Liver (tissue), 9 donors: ENCODE data around the gene RASL11A. TPM values are rescaled to one million over a fixed set of nuclear protein-coding genes. Genes with fewer than 3 reads are reported as not detected.

Experiments
- DNase-seq: peaks from one replicate; pipeline ENCODE4 v3.0.0-alpha.2; 2017; ENCODE audit warnings: low spot score
- H3K27ac ChIP-seq, 2 donors: one replicate each; pipeline ENCODE4 v1.7.0; 2013; ENCODE audit warnings: inconsistent platforms in 2 of 2, low read length in 2 of 2, control low read depth in 1 of 2, low read depth in 1 of 2, mild to moderate bottlenecking in 1 of 2
- H3K27me3 ChIP-seq, 4 donors: one replicate each; pipeline versions ENCODE4 v1.6.1 to v1.7.0; 2013; ENCODE audit warnings: low read length in 3 of 4, inconsistent platforms in 1 of 4, mild to moderate bottlenecking in 1 of 4, moderate library complexity in 1 of 4; ENCODE audit not compliant: control insufficient read depth in 4 of 4, insufficient read depth in 4 of 4
- H3K36me3 ChIP-seq, 4 donors: one replicate each; pipeline versions ENCODE4 v1.6.1 to v1.7.0; 2013; ENCODE audit warnings: low read length in 3 of 4, mild to moderate bottlenecking in 3 of 4, low read depth in 1 of 4, moderate library complexity in 1 of 4; ENCODE audit not compliant: control insufficient read depth in 4 of 4, insufficient read depth in 3 of 4
- H3K4me1 ChIP-seq, 4 donors: one replicate each; pipeline versions ENCODE4 v1.6.1 to v1.7.0; 2013; ENCODE audit warnings: low read length in 3 of 4, mild to moderate bottlenecking in 3 of 4, moderate library complexity in 1 of 4; ENCODE audit not compliant: control insufficient read depth in 4 of 4, insufficient read depth in 4 of 4
- H3K4me3 ChIP-seq, 3 donors: one replicate each; pipeline versions ENCODE4 v1.6.1 to v1.7.0; 2013; ENCODE audit warnings: low read length in 3 of 3, control low read depth in 1 of 3, low read depth in 1 of 3, mild to moderate bottlenecking in 1 of 3
- H3K9ac ChIP-seq, 2 donors: one replicate each; pipeline ENCODE4 v1.7.0; 2013; ENCODE audit warnings: low read length in 2 of 2, mild to moderate bottlenecking in 2 of 2, moderate library complexity in 2 of 2, control low read depth in 1 of 2, low read depth in 1 of 2
- H3K9me3 ChIP-seq, 4 donors: one replicate each; pipeline versions ENCODE4 v1.6.1 to v1.7.0; 2013; ENCODE audit warnings: low read length in 3 of 4; ENCODE audit not compliant: control insufficient read depth in 4 of 4
- EGR1 ChIP-seq, 2 donors: IDR thresholded peaks; 2 replicates each; pipeline ENCODE4 v1.6.1; 2016 to 2018; ENCODE audit warnings: antibody characterized with exemption in 2 of 2, low read depth in 2 of 2
- FOXA1 ChIP-seq: IDR thresholded peaks from 2 replicates; pipeline ENCODE4 v1.6.1; 2016; ENCODE audit warnings: antibody characterized with exemption
- FOXA2 ChIP-seq: IDR thresholded peaks from 2 replicates; pipeline ENCODE4 v1.6.1; 2016; ENCODE audit warnings: antibody characterized with exemption
- GABPA ChIP-seq, 2 donors: IDR thresholded peaks in 1 of 2; conservative IDR thresholded peaks in 1 of 2; 2 replicates each; pipeline ENCODE4 v1.6.1; 2016; ENCODE audit warnings: antibody characterized with exemption in 2 of 2, mild to moderate bottlenecking in 1 of 2, moderate library complexity in 1 of 2
- HNF4A ChIP-seq, 2 donors: conservative IDR thresholded peaks; 2 replicates each; pipeline ENCODE4 v1.6.1; 2016; ENCODE audit warnings: antibody characterized with exemption in 2 of 2, mild to moderate bottlenecking in 2 of 2
- HNF4G ChIP-seq: IDR thresholded peaks from 2 replicates; pipeline ENCODE4 v1.6.1; 2016; ENCODE audit warnings: antibody characterized with exemption
- JUND ChIP-seq, 2 donors: IDR thresholded peaks; 2 replicates each; pipeline ENCODE4 v1.6.1; 2016; ENCODE audit warnings: antibody characterized with exemption in 2 of 2
- MAX ChIP-seq: IDR thresholded peaks from 2 replicates; pipeline ENCODE4 v1.6.1; 2016; ENCODE audit warnings: antibody characterized with exemption
- NR2F2 ChIP-seq: IDR thresholded peaks from 2 replicates; pipeline ENCODE4 v1.6.1; 2016; ENCODE audit warnings: antibody characterized with exemption
- RAD21 ChIP-seq, 2 donors: IDR thresholded peaks; 2 replicates each; pipeline ENCODE4 v1.6.1; 2016; ENCODE audit warnings: antibody characterized with exemption in 2 of 2, mild to moderate bottlenecking in 2 of 2
- RXRA ChIP-seq, 2 donors: IDR thresholded peaks; 2 replicates each; pipeline ENCODE4 v1.6.1; 2017 to 2018; ENCODE audit warnings: antibody characterized with exemption in 2 of 2, mild to moderate bottlenecking in 1 of 2
- SP1 ChIP-seq: IDR thresholded peaks from 2 replicates; pipeline ENCODE4 v1.6.1; 2018; ENCODE audit warnings: antibody characterized with exemption, mild to moderate bottlenecking
- TAF1 ChIP-seq: conservative IDR thresholded peaks from 2 replicates; pipeline ENCODE4 v1.6.1; 2016; ENCODE audit warnings: antibody characterized with exemption, mild to moderate bottlenecking
- YY1 ChIP-seq: IDR thresholded peaks from 2 replicates; pipeline ENCODE4 v1.6.1; 2016; ENCODE audit warnings: antibody characterized with exemption, mild to moderate bottlenecking
- ZBTB33 ChIP-seq: IDR thresholded peaks from 2 replicates; pipeline ENCODE4 v1.6.1; 2016; ENCODE audit warnings: antibody characterized with exemption
- polyA plus RNA-seq, 2 donors: library from polyadenylated mRNA; stranded (reverse) in 1 of 2; unstranded in 1 of 2; fragments of 200-250 nt in 1 of 2; fragments of >200 nt in 1 of 2; fragmentation: Nextera tagmentation in 1 of 2; extraction: Ambion mirVana in 1 of 2; gene quantifications; one replicate each; pipeline versions ENCODE4 v1.2.1 to v1.2.3, GENCODE V29; 2013 to 2015
- total RNA-seq, 2 donors: library from RNA; depleted of rRNA; stranded (reverse); fragments of >200 nt; gene quantifications; one replicate each; pipeline ENCODE4 v1.2.3, GENCODE V29; 2014
- TF ChIP-seq, protein P1 (sequence below): IDR thresholded peaks from 2 replicates; pipeline ENCODE4 v1.6.1; 2016; ENCODE audit warnings: antibody characterized with exemption
- TF ChIP-seq, protein P2 (sequence below): IDR thresholded peaks from 2 replicates; pipeline ENCODE4 v1.6.1; 2016; ENCODE audit warnings: antibody characterized with exemption, mild to moderate bottlenecking
- TF ChIP-seq, protein P3 (sequence below): fragments of 150-350 bp; IDR thresholded peaks from 2 replicates; pipeline ENCODE4 v1.5.1; 2017; ENCODE audit warnings: improper control_type of control experiment, low read depth, low read length; ENCODE audit not compliant: missing input control
- donor health status: healthy.
- donor health status: healthy.
- donor health status: healthy.
- donor health status: healthy.
- donor health status: healthy.

Gene RASL11A
- total and polyA plus RNA-seq, 4 donors, result 2.5 to 5.6 (median 4.0) TPM

DNA sequence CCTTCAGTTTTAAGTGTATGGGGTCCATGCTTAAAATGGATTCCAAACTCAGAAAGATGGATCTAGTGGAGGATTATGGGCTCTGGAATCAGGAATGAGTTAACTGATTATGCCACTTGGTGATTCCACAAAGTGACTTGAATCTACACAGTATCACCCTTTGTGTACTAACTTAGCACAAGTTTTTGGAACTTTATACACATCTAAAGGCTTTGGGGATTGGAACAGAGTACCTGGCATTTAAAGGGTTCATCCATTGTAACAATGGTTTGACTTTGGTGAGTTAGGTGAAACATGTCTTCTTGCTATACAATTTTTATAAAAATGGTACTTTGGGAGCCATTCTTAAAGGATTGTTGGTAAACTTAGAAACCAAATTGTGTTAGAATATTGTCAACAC, 18.2 kb upstream of the RASL11A start:
- no peaks in the 10 kb centered on the region for H3K27me3 ChIP-seq
- TF ChIP-seq TAF1 (no peak), FOXA1 (no peak), RXRA (IDR thresholded peaks at IDR 0.05) (no peak), JUND (IDR thresholded peaks at IDR 0.05) (no peak), NR2F2 (no peak), RAD21 (IDR thresholded peaks at IDR 0.05) (no peak), YY1 (no peak), HNF4G (no peak), FOXA2 (no peak), EGR1 (IDR thresholded peaks at IDR 0.05; ENCODE audit: low read depth in 2 of 2) (no peak), ZBTB33 (no peak), SP1 (no peak), HNF4A (conservative IDR thresholded peaks at IDR 0.05) (no peak), MAX (no peak), GABPA (IDR thresholded peaks at IDR 0.05 in 1 of 2, conservative IDR thresholded peaks at IDR 0.05 in 1 of 2) (no peak)
- TF ChIP-seq, protein P1, sequence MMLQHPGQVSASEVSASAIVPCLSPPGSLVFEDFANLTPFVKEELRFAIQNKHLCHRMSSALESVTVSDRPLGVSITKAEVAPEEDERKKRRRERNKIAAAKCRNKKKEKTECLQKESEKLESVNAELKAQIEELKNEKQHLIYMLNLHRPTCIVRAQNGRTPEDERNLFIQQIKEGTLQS, result no peak
- TF ChIP-seq, protein P2, sequence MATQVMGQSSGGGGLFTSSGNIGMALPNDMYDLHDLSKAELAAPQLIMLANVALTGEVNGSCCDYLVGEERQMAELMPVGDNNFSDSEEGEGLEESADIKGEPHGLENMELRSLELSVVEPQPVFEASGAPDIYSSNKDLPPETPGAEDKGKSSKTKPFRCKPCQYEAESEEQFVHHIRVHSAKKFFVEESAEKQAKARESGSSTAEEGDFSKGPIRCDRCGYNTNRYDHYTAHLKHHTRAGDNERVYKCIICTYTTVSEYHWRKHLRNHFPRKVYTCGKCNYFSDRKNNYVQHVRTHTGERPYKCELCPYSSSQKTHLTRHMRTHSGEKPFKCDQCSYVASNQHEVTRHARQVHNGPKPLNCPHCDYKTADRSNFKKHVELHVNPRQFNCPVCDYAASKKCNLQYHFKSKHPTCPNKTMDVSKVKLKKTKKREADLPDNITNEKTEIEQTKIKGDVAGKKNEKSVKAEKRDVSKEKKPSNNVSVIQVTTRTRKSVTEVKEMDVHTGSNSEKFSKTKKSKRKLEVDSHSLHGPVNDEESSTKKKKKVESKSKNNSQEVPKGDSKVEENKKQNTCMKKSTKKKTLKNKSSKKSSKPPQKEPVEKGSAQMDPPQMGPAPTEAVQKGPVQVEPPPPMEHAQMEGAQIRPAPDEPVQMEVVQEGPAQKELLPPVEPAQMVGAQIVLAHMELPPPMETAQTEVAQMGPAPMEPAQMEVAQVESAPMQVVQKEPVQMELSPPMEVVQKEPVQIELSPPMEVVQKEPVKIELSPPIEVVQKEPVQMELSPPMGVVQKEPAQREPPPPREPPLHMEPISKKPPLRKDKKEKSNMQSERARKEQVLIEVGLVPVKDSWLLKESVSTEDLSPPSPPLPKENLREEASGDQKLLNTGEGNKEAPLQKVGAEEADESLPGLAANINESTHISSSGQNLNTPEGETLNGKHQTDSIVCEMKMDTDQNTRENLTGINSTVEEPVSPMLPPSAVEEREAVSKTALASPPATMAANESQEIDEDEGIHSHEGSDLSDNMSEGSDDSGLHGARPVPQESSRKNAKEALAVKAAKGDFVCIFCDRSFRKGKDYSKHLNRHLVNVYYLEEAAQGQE, result no peak
- TF ChIP-seq, protein P3, sequence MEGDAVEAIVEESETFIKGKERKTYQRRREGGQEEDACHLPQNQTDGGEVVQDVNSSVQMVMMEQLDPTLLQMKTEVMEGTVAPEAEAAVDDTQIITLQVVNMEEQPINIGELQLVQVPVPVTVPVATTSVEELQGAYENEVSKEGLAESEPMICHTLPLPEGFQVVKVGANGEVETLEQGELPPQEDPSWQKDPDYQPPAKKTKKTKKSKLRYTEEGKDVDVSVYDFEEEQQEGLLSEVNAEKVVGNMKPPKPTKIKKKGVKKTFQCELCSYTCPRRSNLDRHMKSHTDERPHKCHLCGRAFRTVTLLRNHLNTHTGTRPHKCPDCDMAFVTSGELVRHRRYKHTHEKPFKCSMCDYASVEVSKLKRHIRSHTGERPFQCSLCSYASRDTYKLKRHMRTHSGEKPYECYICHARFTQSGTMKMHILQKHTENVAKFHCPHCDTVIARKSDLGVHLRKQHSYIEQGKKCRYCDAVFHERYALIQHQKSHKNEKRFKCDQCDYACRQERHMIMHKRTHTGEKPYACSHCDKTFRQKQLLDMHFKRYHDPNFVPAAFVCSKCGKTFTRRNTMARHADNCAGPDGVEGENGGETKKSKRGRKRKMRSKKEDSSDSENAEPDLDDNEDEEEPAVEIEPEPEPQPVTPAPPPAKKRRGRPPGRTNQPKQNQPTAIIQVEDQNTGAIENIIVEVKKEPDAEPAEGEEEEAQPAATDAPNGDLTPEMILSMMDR, result no peak
- peak overlapping the region; percentile 92 to 99 (median 97) for H3K4me3 ChIP-seq
- DNase-seq, result no peak
- no peaks in the 10 kb centered on the region for H3K9me3 ChIP-seq
- H3K36me3 ChIP-seq, result peaks cover 9 to 17% (median 15%) of the 10 kb centered on the region in 4 donors
- peaks cover 8 to 32% (median 15%) of the 10 kb centered on the region in 4 donors for H3K4me1 ChIP-seq
- H3K9ac ChIP-seq, result peak overlapping the region; percentile 98 to 99
- peak overlapping the region; percentile 95 to 99 for H3K27ac ChIP-seq
